A549 treated with AZD9567 at 1 μM for 4 hours (cell line): Measurements from ENCODE around the gene PKN1. TPM values are rescaled to one million over a fixed set of nuclear protein-coding genes. Genes with fewer than 3 reads are reported as not detected.

Experiments used
- total RNA-seq: library from RNA; stranded (reverse); fragments of 200-300 nt; extraction: Qiagen RNA extraction; gene quantifications from 5 replicates; pipeline ENCODE4 v1.2.3, GENCODE V29; 2022; ENCODE audit not compliant: insufficient read depth

The PKN1 gene
- 68.6 to 74.5 TPM (median 68.8 TPM) in 5 replicates for total RNA-seq

DNA sequence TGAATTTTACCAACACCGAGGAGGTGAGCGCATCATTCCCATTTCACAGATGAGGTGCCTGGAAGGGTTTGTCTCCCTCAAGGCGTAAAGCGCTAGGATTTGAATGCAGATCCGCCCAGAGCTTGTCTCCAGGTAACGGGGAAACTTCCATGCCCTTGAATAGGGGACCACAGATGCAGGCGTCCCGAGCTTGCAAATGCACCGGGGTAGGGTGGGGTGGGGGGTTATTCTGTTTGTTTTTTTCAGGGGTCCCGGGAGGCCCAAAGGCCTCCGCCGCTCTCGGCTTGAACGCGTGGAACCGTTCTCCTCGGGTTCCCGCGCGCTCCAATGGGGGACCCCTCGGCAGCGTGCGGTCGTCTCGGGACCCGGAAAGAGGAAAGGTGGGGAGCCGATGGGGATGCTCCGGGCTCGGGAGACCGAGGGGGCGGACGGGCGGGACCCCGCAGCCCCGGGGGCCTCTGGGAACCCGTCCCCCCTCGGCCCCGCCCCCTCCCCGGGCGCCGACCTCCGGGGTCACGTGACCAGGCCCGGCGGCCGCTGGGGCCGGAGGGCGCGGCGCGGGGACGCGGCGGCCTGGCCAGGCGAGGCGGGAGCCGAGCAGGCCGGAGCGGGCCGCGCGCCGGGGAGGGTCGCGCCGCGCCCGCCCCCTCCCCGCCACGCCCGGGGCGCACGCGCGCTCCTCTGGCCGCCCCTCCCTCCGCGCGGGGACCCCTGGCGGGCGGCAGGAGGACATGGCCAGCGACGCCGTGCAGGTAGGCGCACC is at the start of gene PKN1:
PKN1 (plus strand) TSS at position 516 of the 763 bp plus-strand sequence; CDS start at position 732, 216 bp downstream.

GRCh38 chr19:14419106-14419813 is 13.8 kb upstream of the PKN1 start, which contains the start of gene DDX39A:
TSS of gene DDX39A (minus strand) at chr19:14419341. CDS start at chr19:14413220, 6,121 bp downstream.

DNA sequence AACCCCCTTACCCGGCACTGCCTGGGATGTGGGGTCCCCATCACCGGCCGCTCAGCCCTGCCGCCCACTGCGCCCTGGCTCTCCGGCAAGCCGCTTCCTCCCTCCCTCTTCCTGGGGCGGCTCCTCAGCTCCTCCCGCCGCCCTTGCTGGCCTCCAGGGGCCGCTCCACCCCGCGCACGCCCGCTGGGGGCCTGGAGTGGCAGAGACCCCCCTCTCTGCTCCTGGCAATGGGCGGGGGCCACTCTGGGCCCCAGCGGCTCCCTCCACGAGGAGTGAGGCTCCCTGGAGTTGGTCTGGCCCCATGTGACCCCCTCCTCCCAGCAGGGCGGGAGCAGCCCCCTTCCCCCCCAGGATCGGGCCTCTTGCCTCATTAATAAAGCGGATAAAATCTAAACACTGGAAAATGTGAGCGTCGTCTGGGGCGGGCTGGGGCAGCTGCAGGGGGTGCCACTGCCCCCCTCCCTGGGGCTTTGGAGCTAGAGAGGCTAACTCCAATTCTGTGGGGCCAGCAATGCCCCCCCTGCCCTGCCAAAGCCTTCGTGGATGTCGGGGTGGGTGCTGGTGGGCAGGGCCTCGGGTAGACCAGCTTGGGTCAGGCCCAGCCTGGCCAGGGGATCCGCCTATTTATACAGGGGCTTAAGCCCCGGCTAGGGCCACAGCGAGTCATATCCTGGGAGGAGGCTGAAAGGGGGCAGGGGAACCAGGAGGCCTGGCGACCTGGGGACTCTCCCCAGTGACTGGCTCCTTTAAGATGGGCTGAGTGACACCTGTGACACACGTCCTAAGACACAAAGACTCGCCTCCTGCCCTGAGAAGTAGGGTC is 42.4 kb downstream of the PKN1 start, which contains the start of gene PTGER1:
PTGER1 (minus strand) TSS at position 104 of the 823 bp plus-strand sequence. CDS start 1,034 bp downstream, outside the sequence.

DNA sequence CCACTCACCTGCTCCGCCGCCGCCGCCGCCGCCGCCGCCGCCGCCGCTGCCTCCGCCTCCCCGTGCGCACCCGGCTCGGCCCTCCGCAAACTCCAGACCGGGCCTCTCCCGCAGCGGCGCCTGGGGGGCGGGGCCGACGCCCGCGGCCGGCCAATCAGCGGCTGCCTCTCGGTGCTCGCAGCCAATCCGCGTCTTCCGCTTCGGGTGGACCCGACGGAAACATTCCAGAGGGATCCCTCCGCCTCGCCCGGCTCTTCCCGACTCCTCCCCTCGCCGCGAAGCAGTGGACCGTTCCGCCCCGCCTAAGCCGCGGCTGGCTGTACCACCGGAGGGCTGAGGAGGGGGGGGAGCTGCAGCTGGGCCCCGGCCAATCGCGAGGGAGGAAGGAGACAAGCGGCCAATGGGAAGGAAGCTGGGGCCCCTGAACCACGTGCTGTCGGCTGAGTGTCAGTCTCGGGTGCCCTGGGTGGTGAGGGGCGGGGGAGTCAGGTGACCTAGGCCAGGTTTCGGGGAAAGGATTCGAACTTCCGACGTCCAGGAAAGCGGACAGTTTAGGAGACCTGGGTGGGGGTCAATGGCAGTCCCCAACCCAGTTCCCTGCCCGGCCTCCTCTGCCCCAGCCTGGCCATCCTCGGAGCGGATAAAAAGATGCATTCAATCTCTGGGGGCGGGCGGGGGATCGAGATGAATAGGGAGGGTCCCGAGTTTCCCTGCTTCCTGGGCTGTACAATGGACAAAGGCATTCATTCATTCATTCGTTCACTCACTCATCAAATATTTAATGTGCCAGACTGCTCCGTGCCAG is 63.1 kb downstream of the PKN1 start, which contains the start of gene GIPC1:
GIPC1 (minus strand) TSS at position 99 of the 805 bp plus-strand sequence. CDS start 13,151 bp downstream, outside the sequence.

DNA sequence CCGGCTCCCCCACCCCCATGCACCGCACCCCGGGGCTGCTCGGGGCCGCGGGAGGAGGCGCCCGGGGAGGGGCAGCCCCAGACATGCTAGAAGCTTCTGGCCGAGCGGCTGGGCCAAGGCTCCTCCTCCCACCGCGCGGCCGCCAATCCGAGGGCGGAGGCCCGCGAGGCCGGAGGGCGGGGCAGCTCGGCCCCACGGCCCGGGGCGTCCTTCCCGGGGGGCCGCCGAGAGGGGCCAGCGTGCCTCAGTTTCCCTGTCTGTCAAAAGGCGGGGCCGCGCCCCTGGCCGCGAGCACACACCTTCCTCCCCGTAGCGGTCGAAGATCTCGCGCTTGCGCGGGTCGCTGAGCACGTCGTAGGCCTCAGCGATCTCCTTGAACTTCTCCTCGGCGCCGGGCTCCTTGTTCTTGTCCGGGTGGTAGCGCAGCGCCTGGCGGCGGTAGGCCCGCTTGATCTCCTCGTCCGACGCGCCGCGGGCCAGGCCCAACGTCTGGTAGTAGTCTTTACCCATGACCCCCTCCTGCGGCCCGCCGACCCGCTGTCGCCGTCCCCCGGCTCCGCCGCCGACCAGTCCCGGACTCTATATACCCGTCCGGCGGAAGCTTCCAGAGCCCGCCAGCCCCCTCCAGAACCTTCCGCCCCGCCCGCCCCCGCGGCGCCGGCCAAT is 84.9 kb downstream of the PKN1 start, which contains the start of gene DNAJB1:
DNAJB1 (minus strand) TSS at position 558 of the 666 bp plus-strand sequence; CDS start at position 510, 48 bp downstream.

Other genes with a start within 250 kb of the PKN1 start
- gene ADGRL1, start 227.1 kb upstream of the PKN1 start, total RNA-seq: 3.6 to 11.0 TPM (median 4.3 TPM) in 5 replicates
- gene ADGRE5, start 51.9 kb upstream of the PKN1 start, total RNA-seq: 74.5 to 92.9 TPM (median 84.4 TPM) in 5 replicates
- 123 to 134 TPM (median 125 TPM) in 5 replicates for gene DDX39A, start 14.0 kb upstream of the PKN1 start, total RNA-seq
- 0.07 to 0.14 TPM (median 0.10 TPM) in 4 of 5 replicates, not detected in the other for gene PTGER1, start 42.0 kb downstream of the PKN1 start, total RNA-seq
- 99.1 to 138 TPM (median 130 TPM) in 5 replicates for gene GIPC1, start 62.8 kb downstream of the PKN1 start, total RNA-seq
- gene DNAJB1, start 85.1 kb downstream of the PKN1 start, total RNA-seq: 192 to 225 TPM (median 194 TPM) in 5 replicates
- gene TECR, start 96.3 kb downstream of the PKN1 start, total RNA-seq: 134 to 187 TPM (median 185 TPM) in 5 replicates
- 192 to 202 TPM (median 196 TPM) in 5 replicates for gene NDUFB7, start 138.8 kb downstream of the PKN1 start, total RNA-seq
- 0.06 TPM in 1 of 5 replicates, not detected in the others for gene CLEC17A, start 149.8 kb downstream of the PKN1 start, total RNA-seq
- not detected in 5 replicates for gene ADGRE3, start 241.5 kb downstream of the PKN1 start, total RNA-seq